B cell (primary cell): ENCODE data around the gene APLP2. TPM values are rescaled to one million over a fixed set of nuclear protein-coding genes. Genes with fewer than 3 reads are reported as not detected.

ENCODE experiments used
- ATAC-seq: fragments of 200-7000 bp; cut with Tn5 transposase; one replicate; pipeline ENCODE4 v1.10.0; 2021; ENCODE audit warnings: low read depth, mild to moderate bottlenecking, moderate number of reproducible peaks, moderate library complexity
- CTCF ChIA-PET: fragments of 350-600 bp; sonication (Branson Sonifier 250); formaldehyde crosslinking; loops from one replicate; lab custom pipeline; 2021; ENCODE audit warnings: antibody characterized with exemption, inconsistent platforms; lab: Charles Lee
- POLR2A ChIA-PET: fragments of 350-600 bp; sonication (Branson Sonifier 250); formaldehyde crosslinking; loops from one replicate; lab custom pipeline; 2021; ENCODE audit warnings: antibody characterized with exemption; lab: Charles Lee
- DNase-seq: peaks from one replicate; pipeline ENCODE4 v3.0.0; 2013
- H2AFZ ChIP-seq: 2 replicates; pipeline ENCODE4 v1.6.1; 2012; ENCODE audit warnings: mild to moderate bottlenecking, low read depth, low read length; ENCODE audit not compliant: insufficient read depth, poor library complexity, severe bottlenecking
- H3K27ac ChIP-seq, 2 donors: 1 replicate in 1 of 2; 2 replicates in 1 of 2; pipeline ENCODE4 v1.5.1; 2012 to 2013; ENCODE audit warnings: low read length in 2 of 2, mild to moderate bottlenecking in 2 of 2, moderate library complexity in 1 of 2
- H3K27me3 ChIP-seq, 4 experiments: fragments of 200-600 bp in 1 of 4; sonication (generic) in 1 of 4; replicated peaks in 1 of 4; 1 replicate in 2 of 4; 2 replicates in 2 of 4; pipeline versions ENCODE4 v1.6.1 to v1.7.0; 2013 to 2016; ENCODE audit warnings: low read length in 3 of 4, mild to moderate bottlenecking in 2 of 4, mixed read lengths in 1 of 4, moderate library complexity in 1 of 4; ENCODE audit not compliant: insufficient read depth in 4 of 4, control insufficient read depth in 3 of 4; ENCODE audit errors: control extremely low read depth in 1 of 4
- H3K36me3 ChIP-seq, 2 experiments: replicated peaks in 1 of 2; 1 replicate in 1 of 2; 2 replicates in 1 of 2; pipeline versions ENCODE4 v1.6.1 to v1.7.1; 2013; ENCODE audit warnings: low read length in 1 of 2; ENCODE audit not compliant: insufficient read depth in 2 of 2, control insufficient read depth in 1 of 2; ENCODE audit errors: control extremely low read depth in 1 of 2, extremely low read depth in 1 of 2
- H3K4me1 ChIP-seq, 2 donors: fragments of 200-600 bp in 1 of 2; sonication (generic) in 1 of 2; 1 replicate in 1 of 2; 2 replicates in 1 of 2; pipeline versions ENCODE4 v1.5.1 to v1.6.1; 2013 to 2017; ENCODE audit warnings: low read length in 2 of 2; ENCODE audit not compliant: control insufficient read depth in 2 of 2, insufficient read depth in 2 of 2
- H3K4me2 ChIP-seq: replicated peaks from 2 replicates; pipeline ENCODE3; 2012; ENCODE audit warnings: mild to moderate bottlenecking, low read depth, low read length; ENCODE audit not compliant: poor library complexity, severe bottlenecking
- H3K4me3 ChIP-seq, 5 experiments: fragments of 200-600 bp in 1 of 5; sonication (generic) in 1 of 5; 1 replicate in 3 of 5; 2 replicates in 2 of 5; pipeline versions ENCODE4 v1.5.1 to v1.7.0; 2011 to 2016; ENCODE audit warnings: low read length in 4 of 5, mild to moderate bottlenecking in 4 of 5, low read depth in 2 of 5, control low read depth in 1 of 5, moderate library complexity in 1 of 5; ENCODE audit not compliant: insufficient read depth in 1 of 5; ENCODE audit errors: control extremely low read depth in 1 of 5, extremely low read depth in 1 of 5
- H3K79me2 ChIP-seq: fragments of 200-600 bp; sonication (generic); one replicate; pipeline ENCODE4 v1.6.0; 2016; ENCODE audit warnings: low read length; ENCODE audit not compliant: control insufficient read depth, insufficient read depth
- H3K9ac ChIP-seq: fragments of 200-600 bp; sonication (generic); 2 replicates; pipeline ENCODE4 v1.6.1; 2017; ENCODE audit warnings: mild to moderate bottlenecking, low read length, moderate library complexity
- H3K9me3 ChIP-seq, 3 donors: one replicate each; pipeline versions ENCODE4 v1.6.1 to v1.7.1; 2013; ENCODE audit warnings: low read length in 2 of 3; ENCODE audit not compliant: control insufficient read depth in 2 of 3, insufficient read depth in 1 of 3; ENCODE audit errors: control extremely low read depth in 1 of 3
- H4K20me1 ChIP-seq: 2 replicates; pipeline ENCODE4 v1.6.0; 2012; ENCODE audit warnings: mild to moderate bottlenecking, low read length; ENCODE audit not compliant: insufficient read depth, control insufficient read depth, poor library complexity, severe bottlenecking
- H3K27ac Mint-ChIP-seq: one replicate; pipeline ENCODE4 v1.8.0; 2021; ENCODE audit warnings: mixed read lengths
- H3K27me3 Mint-ChIP-seq: one replicate; pipeline ENCODE4 v1.8.0; 2021; ENCODE audit warnings: mixed read lengths
- H3K4me1 Mint-ChIP-seq: one replicate; pipeline ENCODE4 v1.8.0; 2021; ENCODE audit warnings: mixed read lengths
- H3K4me3 Mint-ChIP-seq: one replicate; pipeline ENCODE4 v1.8.0; 2021; ENCODE audit warnings: mixed read lengths
- H3K9me3 Mint-ChIP-seq: one replicate; pipeline ENCODE4 v1.8.0; 2022; ENCODE audit warnings: mixed read lengths; ENCODE audit not compliant: insufficient read depth
- EZH2 ChIP-seq: IDR thresholded peaks from 2 replicates; pipeline ENCODE4 v1.6.1; 2012; ENCODE audit warnings: borderline replicate concordance, low read depth, mild to moderate bottlenecking, moderate library complexity, low read length; ENCODE audit not compliant: insufficient read depth, poor library complexity, severe bottlenecking
- WGBS: methylation state at CpG from one replicate; pipeline ENCODE4 v1.1.5; 2013; ENCODE audit warnings: missing lambda C conversion rate; ENCODE audit not compliant: insufficient coverage; 5-methylcytosine and 5-hydroxymethylcytosine counted together
- intact Hi-C: fragments of 100-400 bp; cut with micrococcal nuclease; formaldehyde crosslinking; loops from one replicate; pipeline ENCODE4 v1.10.0; 2022
- polyA plus RNA-seq: library from polyadenylated mRNA; depleted of rRNA; stranded (reverse); fragments of >200 nt; gene quantifications from 2 replicates; pipeline ENCODE4 v1.2.3, GENCODE V29; 2012
- total RNA-seq, 2 donors: library from RNA; stranded (reverse); fragments of 120-200 nt in 1 of 2; gene quantifications; 1 replicate in 1 of 2; 2 replicates in 1 of 2; pipeline versions ENCODE4 v1.2.3 to v1.2.4, GENCODE V29; 2013 to 2022
- TF ChIP-seq, protein P1 (sequence below): fragments of 200-600 bp; IDR thresholded peaks from one replicate; pipeline ENCODE4 v1.8.0; 2022; ENCODE audit warnings: antibody characterized with exemption, mild to moderate bottlenecking

The APLP2 gene
- total and polyA plus RNA-seq, 2 donors (not counting 1 experiment from before 2014, with no cell fraction given): 84.2 to 102 TPM

DNA sequence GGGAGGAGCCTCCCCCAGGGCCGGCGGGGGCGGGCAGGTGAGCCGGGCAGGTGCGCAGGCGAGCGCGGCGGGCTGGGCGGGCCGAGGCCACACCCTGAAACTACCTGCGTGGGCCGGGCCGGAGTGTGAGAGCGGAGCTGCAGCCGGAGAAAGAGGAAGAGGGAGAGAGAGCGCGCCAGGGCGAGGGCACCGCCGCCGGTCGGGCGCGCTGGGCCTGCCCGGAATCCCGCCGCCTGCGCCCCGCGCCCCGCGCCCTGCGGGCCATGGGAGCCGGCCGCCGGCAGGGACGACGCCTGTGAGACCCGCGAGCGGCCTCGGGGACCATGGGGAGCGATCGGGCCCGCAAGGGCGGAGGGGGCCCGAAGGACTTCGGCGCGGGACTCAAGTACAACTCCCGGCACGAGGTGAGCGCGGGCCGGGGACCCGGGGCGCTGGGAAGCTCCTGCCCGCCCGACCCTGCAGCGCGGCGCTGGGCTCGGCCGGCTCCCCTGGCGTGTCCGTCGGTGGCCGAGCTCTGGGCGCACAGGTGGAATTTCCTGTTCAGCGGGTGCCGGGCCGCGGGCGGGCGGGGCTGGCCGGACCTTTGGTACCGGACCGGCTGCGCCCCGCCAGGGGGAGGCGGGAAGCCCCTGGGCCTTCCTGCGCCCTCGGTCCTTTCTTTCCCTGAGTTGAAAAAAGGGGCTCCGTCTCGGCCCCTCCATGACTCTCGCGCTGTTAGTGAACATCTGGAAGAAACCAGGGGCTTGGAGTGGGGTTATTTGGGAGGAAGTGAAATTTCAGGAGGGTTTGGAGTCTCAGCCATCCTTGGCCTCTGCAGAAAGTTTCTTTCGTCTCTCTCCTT is 90.2 kb downstream of the APLP2 start, which contains the start of gene ST14:
Gene ST14 (plus strand): TSS at position 126 of the 841 bp plus-strand sequence. CDS start 198 bp downstream, at position 324.
- intact Hi-C loops: loop anchor here (2.0 to 10.0 kb wide), 2 partner anchors 13 to 155 kb away; partner anchors contain the start of gene ZBTB44
- Mint-ChIP-seq H3K4me3 (peak within 1 kb of the TSS; percentile 94), H3K27me3 (no peaks in the 10 kb centered on the region), H3K27ac (peak within 1 kb of the TSS; percentile 87), H3K4me1 (peaks cover 58% of the 10 kb centered on the region), H3K9me3 (no peaks in the 10 kb centered on the region)
- ChIA-PET POLR2A (interaction anchor here (0.6 to 1.8 kb wide), 4 partner anchors 9 to 46 kb away, joined by 3 to 8 read pairs (median 5); no protein-coding TSS in a partner anchor), CTCF (interaction anchor here (1.2 kb wide), 1 partner anchor 53 kb away, joined by 3 read pairs; no protein-coding TSS in a partner anchor)
- DNase-seq: peak; percentile 75
- Histone ChIP-seq H3K27ac (no peak within 1 kb of the TSS), H2AFZ (peak within 1 kb of the TSS; percentile 80), H3K27me3 (no peaks in the 10 kb centered on the region), H3K9ac (peak within 1 kb of the TSS; percentile 79), H3K9me3 (no peaks in the 10 kb centered on the region), H3K36me3 (peaks cover 0 to 2% of the 10 kb centered on the region in 2 experiments), H4K20me1 (no peaks in the 10 kb centered on the region), H3K4me2 (peak within 1 kb of the TSS; percentile 92), H3K4me3 (peak within 1 kb of the TSS; percentile 38 to 82 (median 54)), H3K4me1 (peaks cover 33 to 51% of the 10 kb centered on the region in 2 donors), H3K79me2 (no peaks in the 10 kb centered on the region)
- ATAC-seq: peak; percentile 83
- 2% methylated on average over 86 of the region's 89 CpGs for WGBS
- no peak for TF ChIP-seq EZH2
- TF ChIP-seq, protein P1, sequence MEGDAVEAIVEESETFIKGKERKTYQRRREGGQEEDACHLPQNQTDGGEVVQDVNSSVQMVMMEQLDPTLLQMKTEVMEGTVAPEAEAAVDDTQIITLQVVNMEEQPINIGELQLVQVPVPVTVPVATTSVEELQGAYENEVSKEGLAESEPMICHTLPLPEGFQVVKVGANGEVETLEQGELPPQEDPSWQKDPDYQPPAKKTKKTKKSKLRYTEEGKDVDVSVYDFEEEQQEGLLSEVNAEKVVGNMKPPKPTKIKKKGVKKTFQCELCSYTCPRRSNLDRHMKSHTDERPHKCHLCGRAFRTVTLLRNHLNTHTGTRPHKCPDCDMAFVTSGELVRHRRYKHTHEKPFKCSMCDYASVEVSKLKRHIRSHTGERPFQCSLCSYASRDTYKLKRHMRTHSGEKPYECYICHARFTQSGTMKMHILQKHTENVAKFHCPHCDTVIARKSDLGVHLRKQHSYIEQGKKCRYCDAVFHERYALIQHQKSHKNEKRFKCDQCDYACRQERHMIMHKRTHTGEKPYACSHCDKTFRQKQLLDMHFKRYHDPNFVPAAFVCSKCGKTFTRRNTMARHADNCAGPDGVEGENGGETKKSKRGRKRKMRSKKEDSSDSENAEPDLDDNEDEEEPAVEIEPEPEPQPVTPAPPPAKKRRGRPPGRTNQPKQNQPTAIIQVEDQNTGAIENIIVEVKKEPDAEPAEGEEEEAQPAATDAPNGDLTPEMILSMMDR: no peak
